Stimulated activated CD8-positive, alpha-beta memory T cell treated with anti-CD3 and anti-CD28 coated beads, Interleukin-4, amount 100 ng/mL, for 48 hours (primary cell): Measurements from ENCODE around the gene FBXO17.
"Not testable (repeated sequence)": the region's sequence is repeated elsewhere in the genome, so short reads cannot be mapped to it uniquely, and the experiment has no call there.

ENCODE experiments used
- DNase-seq: peaks from one replicate; pipeline ENCODE4 v3.0.0-alpha.2; 2020

The FBXO17 gene, protein sequence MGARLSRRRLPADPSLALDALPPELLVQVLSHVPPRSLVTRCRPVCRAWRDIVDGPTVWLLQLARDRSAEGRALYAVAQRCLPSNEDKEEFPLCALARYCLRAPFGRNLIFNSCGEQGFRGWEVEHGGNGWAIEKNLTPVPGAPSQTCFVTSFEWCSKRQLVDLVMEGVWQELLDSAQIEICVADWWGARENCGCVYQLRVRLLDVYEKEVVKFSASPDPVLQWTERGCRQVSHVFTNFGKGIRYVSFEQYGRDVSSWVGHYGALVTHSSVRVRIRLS

DNA sequence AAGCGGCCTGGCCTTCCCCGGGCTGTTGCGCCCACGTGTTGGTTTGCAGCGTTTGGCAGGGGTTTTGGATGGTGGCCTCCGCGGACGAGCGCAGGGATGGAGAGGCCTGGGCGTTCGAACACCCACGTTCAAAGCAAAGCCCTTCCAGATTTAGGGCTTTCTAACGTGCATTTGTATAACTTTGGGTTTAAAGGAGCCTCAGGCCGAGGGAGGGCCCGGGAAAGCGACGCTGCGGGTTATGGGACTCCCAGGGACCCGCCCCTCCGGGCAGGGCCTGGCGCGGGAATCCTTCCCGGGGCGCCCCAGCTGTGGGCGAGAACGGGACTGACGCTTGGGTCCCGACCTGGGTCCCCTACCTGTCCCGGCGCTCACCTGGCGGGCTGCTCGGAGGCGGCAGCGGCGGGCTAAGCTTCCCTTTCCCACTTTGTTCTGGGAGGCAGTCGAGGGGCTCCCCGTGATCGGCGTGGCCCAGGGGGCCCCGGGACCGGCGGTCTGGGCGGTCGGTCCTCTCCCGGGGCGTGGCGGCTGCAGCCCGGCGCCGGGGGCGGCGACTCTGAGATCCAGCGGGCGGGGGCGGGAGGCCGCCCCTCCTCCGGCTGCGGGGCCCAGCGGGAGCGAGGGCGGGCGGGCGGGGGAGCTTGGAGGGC is at the start of gene FBXO17:
FBXO17 (minus strand) TSS at position 529 of the 647 bp plus-strand sequence. CDS start 25,423 bp downstream, outside the sequence.
- DNase-seq: no peak

DNA sequence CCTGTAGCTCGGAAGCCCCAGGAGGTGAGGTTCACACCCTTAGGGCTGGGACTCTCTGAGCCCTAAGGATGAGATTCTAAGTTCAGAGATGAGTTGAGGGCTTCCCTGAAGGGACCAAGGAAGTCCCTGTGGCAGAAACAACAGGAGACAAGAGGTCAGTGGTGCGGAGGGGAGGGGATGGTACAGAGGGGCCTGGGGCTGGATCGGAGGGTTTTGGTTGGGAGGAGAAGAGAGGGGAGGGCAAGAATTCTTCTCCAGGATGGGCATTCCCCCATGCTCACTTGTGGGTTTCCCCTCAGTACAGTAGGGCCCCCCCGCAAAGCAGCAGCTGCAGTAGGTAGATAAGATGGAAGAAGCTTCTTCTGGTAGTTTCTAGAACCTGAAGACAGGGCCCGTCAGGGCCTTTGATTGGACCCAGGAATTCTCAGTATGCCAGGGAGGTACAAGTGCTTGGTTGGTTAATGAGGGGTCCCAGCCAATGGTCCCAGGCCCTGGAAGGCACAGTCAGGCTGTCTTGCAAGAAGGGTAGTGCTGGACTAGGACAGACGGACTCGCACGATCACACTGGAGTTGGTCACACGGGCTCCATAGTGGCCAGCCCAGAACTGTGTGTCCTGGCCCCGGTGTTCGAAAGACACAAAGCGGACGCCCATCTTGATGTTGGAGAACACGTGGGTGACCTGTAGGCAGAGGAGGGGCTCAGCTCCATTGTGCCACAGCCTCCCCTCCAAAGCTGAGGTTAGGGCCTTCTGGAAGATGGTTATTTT is 49.5 kb upstream of the FBXO17 start:
- no peak for DNase-seq

DNA sequence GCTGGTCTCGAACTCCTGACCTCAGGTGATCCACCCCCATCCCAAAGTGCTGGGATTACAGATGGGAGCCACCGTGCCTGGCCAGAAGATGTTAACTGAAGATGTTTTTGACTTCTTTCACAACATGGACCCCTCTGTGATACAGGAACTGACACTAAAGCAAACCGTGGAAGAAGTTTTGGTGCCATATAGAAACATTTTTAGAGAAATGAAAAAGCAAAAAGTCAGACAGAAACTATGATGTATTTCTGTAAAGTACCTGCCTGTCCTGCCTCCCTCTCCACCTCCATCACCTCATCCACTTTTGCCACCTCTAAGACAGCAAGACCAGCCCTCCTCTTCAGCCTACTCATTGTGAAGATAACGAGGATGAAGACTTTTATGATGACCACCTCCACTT is 45.5 kb upstream of the FBXO17 start:
- DNase-seq: no peak

DNA sequence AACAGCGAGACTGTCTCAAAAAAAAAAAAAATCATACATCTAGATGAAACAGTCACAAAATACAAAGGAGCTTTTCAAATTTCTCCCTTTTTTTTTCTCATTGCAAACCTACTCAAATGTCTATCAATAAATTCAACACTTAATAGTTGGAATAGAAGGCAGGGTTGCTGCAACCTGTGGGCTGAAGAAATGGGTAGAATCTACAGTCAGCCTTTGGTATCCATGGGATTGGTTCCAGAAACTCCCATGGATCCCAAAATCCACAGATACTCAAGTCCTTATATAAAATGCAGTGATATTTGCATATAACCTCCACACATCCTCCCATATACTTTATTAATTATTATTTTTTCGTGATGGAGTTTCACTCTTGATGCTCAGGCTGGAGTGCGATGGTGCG is 42.1 kb upstream of the FBXO17 start:
- no peak for DNase-seq

DNA sequence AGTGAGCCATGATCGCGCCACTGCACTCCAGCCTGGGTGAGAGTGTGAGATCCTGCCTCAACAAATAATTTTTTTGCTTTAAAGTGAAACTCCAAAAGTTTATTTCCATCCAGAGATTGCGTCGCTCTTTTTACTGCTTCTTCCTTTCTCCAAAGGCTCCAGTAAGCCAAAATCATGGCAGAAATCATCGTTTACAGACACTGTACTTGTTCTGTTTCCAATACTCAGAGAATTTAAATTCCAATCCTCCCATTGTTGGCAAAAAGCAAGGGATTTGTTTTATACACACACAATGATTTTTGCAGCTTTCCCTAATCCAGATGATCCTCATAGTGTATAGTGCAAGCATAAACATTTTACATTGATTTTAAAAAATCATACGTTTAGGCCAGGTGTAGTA is 41.5 kb upstream of the FBXO17 start:
- DNase-seq: no peak

DNA sequence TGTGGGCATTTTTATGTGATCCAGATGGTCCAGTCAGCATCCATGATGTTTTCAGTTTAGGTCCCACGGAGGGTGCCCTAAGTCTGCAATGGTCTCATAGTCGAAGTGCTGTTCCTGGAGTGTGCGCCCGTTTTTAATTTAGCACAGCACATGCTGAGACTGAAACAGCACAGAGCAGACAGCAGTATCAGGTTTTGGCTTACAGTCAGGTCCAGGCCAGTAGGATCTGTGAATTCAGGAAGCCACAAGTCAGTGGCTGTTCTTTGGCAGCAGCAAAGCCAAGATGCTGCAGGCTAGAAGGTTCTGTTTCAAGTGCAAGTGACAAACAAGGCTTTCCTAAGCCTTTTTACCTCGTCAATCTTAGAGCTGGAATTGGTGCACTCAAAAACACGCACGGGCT is 38.5 kb upstream of the FBXO17 start:
- no peak for DNase-seq

DNA sequence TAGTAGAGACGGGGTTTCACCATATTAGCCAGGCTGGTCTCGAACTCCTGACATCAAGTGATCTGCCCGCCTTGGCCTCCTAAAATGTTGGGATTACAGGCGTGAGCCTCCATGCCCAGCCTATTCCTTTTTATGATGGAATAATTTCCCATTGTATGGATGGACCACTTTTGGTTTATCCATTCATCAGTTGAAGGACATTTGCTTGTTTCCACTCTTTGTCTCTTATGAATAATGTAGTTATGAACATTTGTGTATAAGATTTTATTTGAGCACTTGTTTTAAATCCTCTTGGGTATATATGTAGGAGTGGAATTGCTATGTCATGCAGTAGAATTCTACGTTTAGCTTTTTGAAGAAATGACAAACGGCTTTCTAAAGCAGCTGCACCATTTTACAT is 33.5 kb upstream of the FBXO17 start:
- no peak for DNase-seq

DNA sequence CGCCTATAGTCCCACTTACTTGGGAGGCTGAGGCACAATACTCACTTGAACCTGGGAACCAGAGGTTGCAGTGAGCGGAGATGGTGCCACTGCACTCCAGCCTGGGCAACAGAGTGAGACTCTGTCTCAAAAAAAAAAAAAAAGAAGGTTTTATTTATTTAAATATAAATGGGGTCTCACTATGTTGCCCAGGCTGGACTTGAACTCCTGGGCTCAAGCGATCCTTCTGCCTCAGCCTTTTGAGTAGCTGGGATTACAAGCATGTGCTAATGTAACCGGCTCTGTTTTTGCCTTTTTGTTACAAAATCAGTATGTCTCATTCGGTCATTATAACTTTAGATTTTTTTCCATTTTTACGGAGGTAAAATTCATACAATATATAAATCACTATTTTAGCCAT is 32.6 kb upstream of the FBXO17 start:
- no peak for DNase-seq

DNA sequence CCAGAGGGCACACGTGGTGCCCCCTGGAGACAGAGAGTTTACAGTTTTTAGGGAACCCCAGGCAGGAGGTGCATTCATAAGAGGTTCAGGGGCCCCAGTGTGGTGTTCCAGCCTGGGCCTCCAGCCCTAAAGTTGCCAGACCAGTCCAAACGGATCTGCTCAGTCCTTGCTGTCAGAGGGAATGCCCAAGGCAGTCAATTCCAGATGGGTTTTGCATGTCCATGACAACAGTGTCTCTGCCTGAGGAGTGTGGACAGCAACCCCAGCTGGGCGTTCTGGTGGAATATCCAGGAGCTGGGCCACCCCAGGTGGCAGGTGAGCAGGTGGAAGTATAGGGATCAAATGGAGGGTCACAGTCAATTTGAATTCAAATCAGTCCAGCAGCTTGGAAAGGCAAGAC is 31.6 kb upstream of the FBXO17 start:
- DNase-seq: no peak

DNA sequence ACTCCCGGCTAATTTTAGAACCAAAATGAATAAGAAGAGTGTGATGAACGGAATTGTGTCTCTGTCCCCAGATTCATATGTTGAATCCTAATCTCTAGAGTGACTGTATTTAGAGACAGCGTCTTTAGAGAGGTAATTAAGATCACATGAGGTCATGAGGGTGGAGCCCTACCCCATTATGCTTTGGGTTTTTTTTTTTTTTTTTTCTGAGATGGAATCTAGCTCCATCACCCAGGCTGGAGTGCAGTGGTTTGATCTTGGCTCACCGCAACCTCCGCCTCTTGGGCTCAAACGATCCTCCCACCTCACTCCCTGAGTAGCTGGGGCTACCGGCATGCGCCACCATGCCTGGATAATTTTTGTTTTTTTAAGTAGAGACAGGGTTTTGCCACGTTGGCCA is 28.9 kb upstream of the FBXO17 start:
- no peak for DNase-seq

DNA sequence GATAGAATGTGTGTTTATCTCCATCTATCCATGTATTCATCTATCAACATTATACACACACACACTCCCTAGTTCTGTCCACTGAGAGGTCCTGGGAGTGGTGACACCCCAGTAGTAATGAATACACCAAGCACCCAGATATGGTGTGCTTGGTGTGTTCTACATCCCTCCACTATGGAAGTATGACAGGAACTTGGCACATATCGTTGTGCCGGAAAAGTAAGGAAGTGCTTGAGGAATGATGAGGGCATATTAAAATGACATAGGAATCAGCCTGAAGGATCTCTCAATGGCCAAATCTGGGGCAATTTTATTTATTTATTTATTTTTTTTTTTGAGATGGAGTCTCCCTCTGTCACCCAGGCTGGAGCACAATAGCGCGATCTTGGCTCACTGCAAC is 28.3 kb upstream of the FBXO17 start:
- DNase-seq: no peak

DNA sequence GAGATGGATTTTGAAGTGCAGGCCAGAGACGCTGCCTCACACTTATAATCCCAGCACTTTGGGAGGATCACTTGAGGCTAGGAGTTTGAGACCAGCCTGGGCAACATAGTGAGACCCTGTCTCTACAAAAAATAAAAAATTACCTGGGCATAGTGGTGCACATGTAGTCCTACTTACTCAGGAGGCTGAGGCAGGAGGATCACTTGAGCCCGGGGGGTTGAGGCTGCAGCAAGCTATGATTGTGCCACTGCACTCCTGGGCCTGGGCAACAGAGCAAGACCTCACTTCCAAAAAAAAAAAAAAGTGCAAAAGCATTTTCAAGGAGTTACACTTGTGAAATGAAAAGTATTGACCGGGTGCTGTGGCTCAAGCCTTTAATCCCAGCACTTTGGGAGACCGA is 27.6 kb upstream of the FBXO17 start:
- DNase-seq: no peak

DNA sequence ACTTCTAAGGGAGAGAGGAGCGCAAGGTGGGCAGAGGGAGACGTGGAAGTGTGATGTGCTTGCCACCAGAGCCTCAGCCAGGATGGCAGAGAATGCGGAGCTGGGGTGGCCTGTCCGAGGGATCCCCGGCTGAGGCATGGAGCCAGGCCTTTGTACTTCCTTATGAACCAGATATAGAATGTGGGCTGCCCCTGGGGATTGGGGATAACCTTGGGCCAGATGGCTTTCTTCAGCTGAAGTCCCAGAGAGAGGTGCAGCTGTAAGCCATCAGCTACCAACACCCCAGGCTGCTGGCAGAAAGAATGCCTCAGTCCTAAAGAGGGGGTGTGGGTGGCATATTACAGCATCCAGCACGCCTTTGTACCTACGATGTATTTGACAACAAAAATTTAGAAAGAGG is 25.5 kb upstream of the FBXO17 start:
- DNase-seq: no peak

DNA sequence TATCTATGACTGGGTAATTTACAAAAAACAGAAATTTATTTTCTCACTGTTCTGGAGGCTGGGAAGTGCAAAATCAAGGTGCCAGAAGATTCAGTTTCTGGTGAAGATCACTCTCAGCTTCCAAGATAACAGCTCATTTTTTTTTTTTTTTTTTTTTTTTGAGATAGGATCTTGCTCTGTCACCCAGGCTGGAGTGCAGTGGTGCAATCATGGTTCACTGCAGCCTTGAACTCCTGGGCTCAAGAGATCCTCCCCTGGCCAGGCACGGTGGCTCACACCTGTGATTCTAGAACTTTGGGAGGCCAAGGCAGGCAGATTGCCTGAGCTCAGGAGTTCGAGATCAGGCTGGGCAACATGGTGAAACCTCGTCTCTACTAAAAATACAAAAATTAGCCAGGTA is 22.0 kb upstream of the FBXO17 start:
- not testable (repeated sequence) for DNase-seq

DNA sequence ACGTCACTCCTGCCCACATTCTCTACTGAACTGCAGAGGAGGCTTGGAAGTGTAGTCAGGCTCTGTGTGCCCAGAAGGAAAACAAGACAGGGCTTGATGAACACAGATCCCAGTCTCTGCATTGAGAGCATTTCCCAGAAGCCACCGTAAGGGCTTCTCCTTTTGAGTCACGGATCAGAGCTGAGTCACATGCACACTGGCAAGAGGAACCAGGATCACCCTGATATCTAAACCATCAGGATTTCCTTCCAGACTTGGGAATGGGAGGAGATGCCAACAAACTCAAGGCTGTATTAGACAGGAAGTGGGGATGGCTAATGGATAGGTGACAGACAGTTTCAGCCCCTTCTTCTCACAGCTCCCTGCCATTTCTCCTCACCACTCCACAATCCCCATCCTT is 17.7 kb upstream of the FBXO17 start:
- no peak for DNase-seq

DNA sequence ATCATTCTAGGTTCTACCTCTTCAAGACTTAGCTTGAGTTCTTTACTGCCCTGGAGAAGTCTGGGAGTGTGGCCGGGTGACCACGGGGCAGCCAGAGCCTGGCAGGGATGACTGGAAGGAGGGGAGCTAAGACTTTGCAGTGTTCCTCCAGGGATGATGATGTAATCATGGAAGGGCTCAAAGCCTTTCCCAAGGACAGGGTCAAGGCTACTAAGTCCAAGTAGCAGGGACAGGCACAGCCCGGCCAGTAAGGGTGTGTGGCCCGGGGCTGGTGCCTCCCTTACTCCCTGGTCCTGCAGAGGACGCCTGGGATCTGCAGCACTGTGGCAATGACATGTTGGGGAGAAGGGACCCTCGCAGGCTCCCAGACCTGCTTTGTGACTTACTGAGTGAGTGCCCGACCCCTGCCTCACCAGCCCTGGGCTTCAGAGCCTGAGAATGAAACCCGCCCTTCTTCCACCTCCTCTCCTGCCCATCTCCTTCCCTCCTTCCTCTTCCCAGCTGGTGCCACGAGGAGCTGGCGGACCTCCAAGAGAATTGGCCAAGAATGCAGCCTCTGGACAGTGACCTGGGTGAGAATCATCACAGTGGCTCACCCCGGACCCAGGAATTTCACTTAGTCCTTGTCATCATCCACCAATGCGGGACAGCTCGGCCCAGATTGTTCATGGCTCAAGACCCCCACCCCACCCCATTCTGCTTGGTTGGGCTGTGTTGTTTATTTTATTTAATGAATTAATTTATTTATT is 15.6 kb upstream of the FBXO17 start:
- no peak for DNase-seq

DNA sequence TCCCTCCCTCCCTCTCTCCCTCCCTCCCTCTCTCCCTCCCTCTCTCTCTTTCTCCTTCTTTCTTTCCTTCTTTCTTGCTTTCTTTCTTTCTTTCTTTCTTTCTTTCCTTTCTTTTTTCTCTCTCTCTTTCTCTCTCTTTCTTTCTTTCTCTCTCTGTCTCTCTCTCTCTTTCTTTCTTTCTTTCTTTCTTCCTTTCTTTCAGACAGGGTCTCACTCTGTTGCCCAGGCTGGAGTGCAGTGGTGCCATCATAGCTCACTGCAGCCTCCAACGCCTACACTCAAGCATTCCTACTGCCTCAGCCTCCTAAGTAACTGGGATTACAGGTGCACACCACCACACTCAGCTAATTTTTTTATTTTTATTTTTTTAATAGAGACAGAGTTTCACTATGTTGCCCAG is 14.1 kb upstream of the FBXO17 start:
- DNase-seq: not testable (repeated sequence)

DNA sequence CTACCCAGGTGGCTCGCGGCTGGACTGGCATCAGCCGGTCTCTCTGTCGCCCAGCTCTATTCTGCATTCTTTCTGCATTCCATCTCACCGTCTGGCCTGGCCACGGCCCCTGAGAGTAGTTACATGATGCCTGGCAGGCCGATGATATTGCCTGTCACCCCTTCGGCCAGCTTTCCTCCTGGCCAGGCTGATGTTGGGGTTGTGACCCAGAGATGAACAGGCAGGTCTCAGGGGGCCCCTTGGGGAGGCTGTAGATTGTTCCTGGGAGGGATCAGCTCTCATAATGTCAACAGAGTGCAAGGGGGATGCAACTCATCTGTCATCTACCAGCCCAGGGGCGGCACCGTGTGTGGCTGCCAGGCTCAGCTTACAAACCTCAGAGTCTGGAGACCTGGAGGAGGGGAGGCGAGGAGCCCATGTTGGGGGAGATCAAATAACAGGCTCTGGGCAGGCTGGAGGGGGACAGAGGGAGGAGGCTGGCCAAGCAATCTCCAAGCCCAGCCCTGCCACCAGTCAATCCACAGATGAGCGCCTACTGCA is 13.6 kb upstream of the FBXO17 start:
- no peak for DNase-seq

DNA sequence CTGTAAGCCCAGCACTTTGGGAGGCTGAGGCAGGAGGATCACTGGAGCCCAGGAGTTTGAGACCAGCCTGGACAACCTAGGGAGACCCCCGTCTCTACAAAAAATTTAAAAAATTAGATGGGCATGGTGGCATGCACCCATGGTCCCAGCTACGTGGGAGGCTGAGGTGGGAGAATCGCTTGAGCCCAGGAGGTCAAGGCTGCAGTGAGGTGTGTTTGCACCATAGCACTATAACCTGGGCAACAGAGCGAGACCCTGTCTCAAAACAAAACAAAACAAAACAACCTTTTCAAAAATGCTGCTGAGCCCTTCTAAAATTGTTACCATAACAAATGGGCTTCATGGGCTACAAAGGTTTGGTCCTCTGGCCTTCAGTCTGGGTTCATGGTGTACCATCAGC is 13.1 kb upstream of the FBXO17 start:
- DNase-seq: not testable (repeated sequence)

DNA sequence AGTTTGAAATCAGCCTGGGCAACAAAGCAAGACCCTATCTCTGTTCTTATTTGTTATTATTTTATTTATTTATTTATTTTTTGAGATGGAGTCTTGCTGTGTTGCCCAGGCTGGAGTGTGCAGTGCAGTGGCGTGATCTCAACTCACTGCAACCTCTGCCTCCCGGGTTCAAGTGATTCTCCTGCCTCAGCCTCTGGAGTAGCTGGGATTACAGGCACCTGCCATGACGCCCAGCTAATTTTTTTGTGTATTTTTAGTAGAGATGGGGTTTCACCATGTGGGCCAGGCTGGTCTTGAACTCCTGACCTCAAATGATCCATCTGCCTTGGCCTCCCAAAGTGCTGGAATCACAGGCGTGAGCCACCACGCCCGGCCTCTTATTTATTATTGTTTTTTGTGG is 12.2 kb upstream of the FBXO17 start:
- DNase-seq: not testable (repeated sequence)

DNA sequence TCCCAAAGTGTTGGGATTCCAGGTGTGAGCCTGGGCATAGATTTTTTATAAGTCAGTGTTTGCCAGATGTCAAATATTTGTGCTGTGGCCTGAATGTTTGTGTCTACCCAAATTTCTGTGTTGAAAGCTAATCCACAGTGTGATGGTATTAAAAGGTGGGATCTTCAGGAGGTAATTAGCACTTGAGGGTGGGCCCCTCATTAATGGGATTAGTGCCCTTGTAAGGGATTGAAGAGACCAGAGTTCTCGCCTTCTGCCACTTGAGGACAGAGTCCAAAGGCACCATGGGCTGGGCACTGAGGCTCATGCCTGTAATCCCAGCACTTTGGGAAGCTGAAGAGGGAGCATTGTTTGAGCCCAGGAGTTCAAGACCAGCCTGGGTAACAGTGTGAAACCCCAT is 9.7 kb upstream of the FBXO17 start:
- DNase-seq: no peak

DNA sequence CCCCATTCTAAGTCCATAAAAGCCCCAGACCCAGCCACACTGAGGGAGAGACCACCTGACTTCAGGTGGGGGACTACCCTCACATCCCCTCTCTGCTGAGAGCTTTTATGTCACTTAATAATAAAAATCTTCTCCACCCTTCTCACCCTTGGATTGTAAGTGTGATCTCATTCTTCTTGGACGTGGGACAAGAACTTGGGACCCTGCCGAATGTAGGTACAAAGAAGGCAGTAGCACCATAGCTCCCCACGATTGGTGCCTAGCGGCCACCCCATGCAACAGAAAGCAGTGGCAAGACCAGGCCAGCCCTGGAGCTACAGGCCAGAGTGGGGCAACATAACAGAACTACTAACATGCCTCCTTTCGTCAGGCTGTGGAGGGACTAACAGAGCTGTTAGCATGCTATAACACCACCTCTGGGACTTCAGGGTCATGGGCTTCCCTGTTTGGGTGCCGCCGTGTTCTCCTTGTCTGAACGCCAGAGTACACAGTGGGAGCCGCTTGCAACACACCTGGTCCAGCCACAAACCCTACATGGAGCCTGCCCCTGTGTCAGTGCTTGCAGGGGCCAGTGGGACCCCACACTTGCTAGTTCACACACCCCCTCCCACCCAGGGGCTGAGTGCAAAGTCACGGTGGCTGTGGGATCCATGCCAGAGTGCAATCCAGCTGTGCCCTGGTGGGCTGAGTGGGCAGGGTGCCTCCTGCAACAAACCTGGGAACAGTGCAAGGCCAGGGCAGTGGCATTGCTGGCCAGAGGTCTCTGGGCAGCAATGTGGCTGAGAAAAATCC is 5.2 kb upstream of the FBXO17 start:
- DNase-seq: no peak
